ENCODE results near the gene CXCL12.

CXCL12 gene

GRCh38 chr10:44402465-44403195 lies 17.7 kb upstream of the CXCL12 start:
- TF ChIP-seq ISL1 (CRISPR knock-in tag; IDR thresholded peaks at IDR 0.05) (no peak), TCF4 (CRISPR knock-in tag; IDR thresholded peaks at IDR 0.05; ENCODE audit: borderline replicate concordance) (no peak), PPARA (CRISPR knock-in tag; IDR thresholded peaks at IDR 0.05; ENCODE audit: borderline replicate concordance) (no peak), ZNF70 (CRISPR knock-in tag; IDR thresholded peaks at IDR 0.05) (no peak), ZNF8 (CRISPR knock-in tag; IDR thresholded peaks at IDR 0.05) (no peak)
- ATAC-seq, result no peak

DNA sequence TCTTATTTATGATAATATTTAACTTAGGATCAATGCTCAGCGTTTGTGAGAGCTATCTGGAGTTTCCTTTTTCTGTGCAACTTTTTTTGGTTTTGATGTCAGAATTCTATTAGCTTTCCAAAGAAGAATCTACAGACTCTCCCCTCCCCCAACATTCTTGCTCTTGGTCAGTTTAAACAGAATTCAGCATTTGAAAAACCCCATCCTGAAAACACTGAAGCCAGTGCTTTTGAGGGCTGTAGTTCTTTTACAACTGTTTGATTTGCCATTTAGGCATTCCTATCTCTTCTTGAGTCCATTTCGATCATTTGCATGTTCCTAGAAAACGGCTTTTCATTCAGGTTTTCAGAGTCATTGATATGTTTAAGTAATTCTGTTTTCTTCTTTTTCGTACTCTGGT lies 15.6 kb upstream of the CXCL12 start:
- TF ChIP-seq OSR1 (CRISPR knock-in tag; IDR thresholded peaks at IDR 0.05) (no peak), ZNF8 (CRISPR knock-in tag; IDR thresholded peaks at IDR 0.05) (no peak), ESRRG (CRISPR knock-in tag; IDR thresholded peaks at IDR 0.05) (no peak), SNAI2 (CRISPR knock-in tag; IDR thresholded peaks at IDR 0.05) (no peak), ISL1 (CRISPR knock-in tag; IDR thresholded peaks at IDR 0.05) (no peak), TCF4 (CRISPR knock-in tag; IDR thresholded peaks at IDR 0.05; ENCODE audit: borderline replicate concordance) (no peak), ZFP30 (CRISPR knock-in tag; IDR thresholded peaks at IDR 0.05) (no peak), GLIS3 (CRISPR knock-in tag; IDR thresholded peaks at IDR 0.05) (no peak), ARNTL (CRISPR knock-in tag; IDR thresholded peaks at IDR 0.05; ENCODE audit: borderline replicate concordance, low read depth) (no peak)
- no peak for ATAC-seq

- no peak for ATAC-seq
- no peak for TF ChIP-seq CSRNP3 (CRISPR knock-in tag; IDR thresholded peaks at IDR 0.05)
- TF ChIP-seq ESRRG (CRISPR knock-in tag; IDR thresholded peaks at IDR 0.05), result no peak
- TF ChIP-seq ISL1 (CRISPR knock-in tag; IDR thresholded peaks at IDR 0.05), result no peak
Observed at GRCh38 chr10:44399659-44400451, 15.0 kb upstream of the CXCL12 start.

DNA sequence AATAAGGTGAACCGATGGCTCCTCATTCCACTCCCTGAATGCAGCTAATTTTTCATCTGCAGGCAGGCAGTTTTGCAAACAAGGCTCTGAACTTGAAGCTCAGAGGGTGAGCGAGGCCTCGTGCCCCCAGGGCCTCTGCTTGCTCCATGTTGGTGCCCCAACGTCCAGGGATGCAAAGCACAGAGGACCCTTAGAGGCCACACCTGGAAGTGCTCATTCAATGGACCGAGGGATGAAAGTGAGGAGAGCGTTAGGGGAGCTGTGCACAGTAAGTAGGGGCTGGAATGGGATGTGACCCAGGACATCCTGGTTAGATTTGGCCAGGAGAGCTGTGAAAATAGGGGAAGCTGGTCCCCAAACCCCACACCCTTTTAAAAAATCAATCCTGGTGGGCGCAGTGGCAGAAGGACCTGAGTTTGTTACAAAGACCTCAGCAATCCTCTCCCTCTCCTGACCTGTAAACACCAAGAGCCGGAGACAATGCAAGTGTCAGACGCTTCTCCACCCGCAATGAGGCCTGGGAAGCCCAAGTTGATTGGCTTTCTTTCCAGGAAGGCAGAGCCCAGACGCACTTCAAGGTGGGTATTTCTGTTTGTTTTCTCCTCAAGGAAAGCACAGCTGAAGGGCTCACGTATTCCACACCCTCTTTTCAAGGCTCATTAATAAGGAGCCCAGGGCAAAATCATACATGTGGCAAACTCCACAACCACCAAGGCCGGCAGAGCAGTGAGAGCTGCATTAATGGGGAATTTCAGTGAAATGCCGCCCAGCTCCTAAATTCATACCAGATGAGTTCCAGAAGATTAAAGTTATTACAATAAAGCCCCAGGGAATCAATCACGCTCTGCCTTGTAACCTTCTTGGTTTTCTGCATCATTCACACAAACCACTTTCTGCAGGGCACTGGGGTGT lies 14.1 kb upstream of the CXCL12 start:
- TF ChIP-seq PATZ1 (CRISPR knock-in tag; IDR thresholded peaks at IDR 0.05; ENCODE audit: borderline replicate concordance) (no peak), BACH2 (CRISPR knock-in tag; IDR thresholded peaks at IDR 0.05; ENCODE audit: borderline replicate concordance) (no peak), ISL1 (CRISPR knock-in tag; IDR thresholded peaks at IDR 0.05) (no peak), OSR1 (CRISPR knock-in tag; IDR thresholded peaks at IDR 0.05) (no peak), CSRNP3 (CRISPR knock-in tag; IDR thresholded peaks at IDR 0.05) (no peak)
- TF ChIP-seq, protein P1, sequence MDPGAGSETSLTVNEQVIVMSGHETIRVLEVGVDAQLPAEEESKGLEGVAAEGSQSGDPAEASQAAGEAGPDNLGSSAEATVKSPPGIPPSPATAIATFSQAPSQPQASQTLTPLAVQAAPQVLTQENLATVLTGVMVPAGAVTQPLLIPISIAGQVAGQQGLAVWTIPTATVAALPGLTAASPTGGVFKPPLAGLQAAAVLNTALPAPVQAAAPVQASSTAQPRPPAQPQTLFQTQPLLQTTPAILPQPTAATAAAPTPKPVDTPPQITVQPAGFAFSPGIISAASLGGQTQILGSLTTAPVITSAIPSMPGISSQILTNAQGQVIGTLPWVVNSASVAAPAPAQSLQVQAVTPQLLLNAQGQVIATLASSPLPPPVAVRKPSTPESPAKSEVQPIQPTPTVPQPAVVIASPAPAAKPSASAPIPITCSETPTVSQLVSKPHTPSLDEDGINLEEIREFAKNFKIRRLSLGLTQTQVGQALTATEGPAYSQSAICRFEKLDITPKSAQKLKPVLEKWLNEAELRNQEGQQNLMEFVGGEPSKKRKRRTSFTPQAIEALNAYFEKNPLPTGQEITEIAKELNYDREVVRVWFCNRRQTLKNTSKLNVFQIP (CRISPR knock-in tag; IDR thresholded peaks at IDR 0.05; ENCODE audit: borderline replicate concordance, low read depth), result no peak
- ATAC-seq, result no peak

GRCh38 chr10:44398271-44398670 lies 13.4 kb upstream of the CXCL12 start:
- no peak for ATAC-seq
- TF ChIP-seq SNAI2 (CRISPR knock-in tag; IDR thresholded peaks at IDR 0.05), result no peak
- no peak for TF ChIP-seq ARNTL (CRISPR knock-in tag; IDR thresholded peaks at IDR 0.05; ENCODE audit: borderline replicate concordance, low read depth)
- TF ChIP-seq ZNF8 (CRISPR knock-in tag; IDR thresholded peaks at IDR 0.05), result no peak
- TF ChIP-seq CSDC2 (CRISPR knock-in tag; IDR thresholded peaks at IDR 0.05), result no peak
- no peak for TF ChIP-seq ZNF70 (CRISPR knock-in tag; IDR thresholded peaks at IDR 0.05)
- no peak for TF ChIP-seq BACH2 (CRISPR knock-in tag; IDR thresholded peaks at IDR 0.05; ENCODE audit: borderline replicate concordance)
- no peak for TF ChIP-seq TCF4 (CRISPR knock-in tag; IDR thresholded peaks at IDR 0.05; ENCODE audit: borderline replicate concordance)
- no peak for TF ChIP-seq RARB (CRISPR knock-in tag; IDR thresholded peaks at IDR 0.05)
- TF ChIP-seq ISL1 (CRISPR knock-in tag; IDR thresholded peaks at IDR 0.05), result no peak
- TF ChIP-seq OSR1 (CRISPR knock-in tag; IDR thresholded peaks at IDR 0.05), result no peak
- no peak for TF ChIP-seq ZFP30 (CRISPR knock-in tag; IDR thresholded peaks at IDR 0.05)
- no peak for TF ChIP-seq ZFP3 (CRISPR knock-in tag; IDR thresholded peaks at IDR 0.05)
- TF ChIP-seq, protein P1 (CRISPR knock-in tag; IDR thresholded peaks at IDR 0.05; ENCODE audit: borderline replicate concordance, low read depth), result no peak
- TF ChIP-seq ZNF565 (CRISPR knock-in tag; conservative IDR thresholded peaks at IDR 0.05; ENCODE audit: low read depth), result no peak
- TF ChIP-seq CSRNP3 (CRISPR knock-in tag; IDR thresholded peaks at IDR 0.05), result no peak
